Neural cell (in vitro differentiated cells): ENCODE measurements around the gene MYBPC1. TPM values are rescaled to one million over a fixed set of nuclear protein-coding genes. Genes with fewer than 3 reads are reported as not detected.

Experiments
- H2AFZ ChIP-seq: fragments of 200-600, 300-800 bp; sonication (generic), shearing (Covaris generic); 2 replicates; pipeline ENCODE4 v1.6.0; 2014; ENCODE audit warnings: low read depth, mild to moderate bottlenecking, antibody characterized with exemption, low read length, moderate library complexity
- H3F3A ChIP-seq: fragments of 200-600 bp; shearing (Covaris generic); 2 replicates; pipeline ENCODE4 v1.6.1; 2016; ENCODE audit warnings: mild to moderate bottlenecking, moderate library complexity, mixed read lengths, antibody characterized with exemption, low read length; ENCODE audit not compliant: insufficient read depth, poor library complexity, severe bottlenecking
- H3K27ac ChIP-seq: fragments of 200-600, 300-800 bp; sonication (generic), shearing (Covaris generic); 2 replicates; pipeline ENCODE4 v1.5.1; 2014; ENCODE audit warnings: mild to moderate bottlenecking, low read length, moderate library complexity
- H3K27me3 ChIP-seq: fragments of 300-800, 200-600 bp; sonication (generic), shearing (Covaris generic); 2 replicates; pipeline ENCODE4 v1.6.0; 2014; ENCODE audit warnings: mild to moderate bottlenecking, low read depth, low read length, moderate library complexity; ENCODE audit not compliant: insufficient read depth
- H3K36me3 ChIP-seq: fragments of 300-800, 200-600 bp; sonication (generic), shearing (Covaris generic); 2 replicates; pipeline ENCODE4 v1.5.1; 2014; ENCODE audit warnings: mild to moderate bottlenecking, antibody characterized with exemption, low read length, moderate library complexity; ENCODE audit not compliant: insufficient read depth
- H3K4me2 ChIP-seq: fragments of 300-800, 200-600 bp; sonication (generic), shearing (Covaris generic); 2 replicates; pipeline ENCODE4 v1.6.0; 2014; ENCODE audit warnings: mild to moderate bottlenecking, low read length
- H3K4me3 ChIP-seq: fragments of 300-800, 200-600 bp; sonication (generic), shearing (Covaris generic); 2 replicates; pipeline ENCODE4 v1.5.1; 2014; ENCODE audit warnings: mild to moderate bottlenecking, low read length, moderate library complexity
- H3K79me2 ChIP-seq: fragments of 200-600 bp; shearing (Covaris generic); replicated peaks from 2 replicates; pipeline ENCODE4 v1.6.0; 2014; ENCODE audit warnings: mild to moderate bottlenecking, low read length, moderate library complexity; ENCODE audit not compliant: insufficient read depth
- H3K9ac ChIP-seq: fragments of 300-800, 200-600 bp; sonication (generic), shearing (Covaris generic); 2 replicates; pipeline ENCODE4 v1.6.1; 2016; ENCODE audit warnings: mild to moderate bottlenecking, low read length, mixed read lengths
- H3K9me2 ChIP-seq: fragments of 200-600 bp; shearing (Covaris generic); 2 replicates; pipeline ENCODE4 v1.6.1; 2016; ENCODE audit warnings: mild to moderate bottlenecking, low read length, mixed read lengths; ENCODE audit not compliant: insufficient read depth
- H3K9me3 ChIP-seq: fragments of 200-600, 300-800 bp; sonication (generic), shearing (Covaris generic); 2 replicates; pipeline ENCODE4 v1.6.1; 2016; ENCODE audit warnings: mild to moderate bottlenecking, mixed run types, low read length, moderate library complexity, mixed read lengths
- H4K20me1 ChIP-seq: fragments of 200-600 bp; shearing (Covaris generic); 2 replicates; pipeline ENCODE4 v1.6.1; 2016; ENCODE audit warnings: mild to moderate bottlenecking, mixed run types; ENCODE audit not compliant: insufficient read depth
- EP300 ChIP-seq: fragments of 450-650 bp; conservative IDR thresholded peaks from 2 replicates; pipeline ENCODE4 v1.6.1; 2014; ENCODE audit warnings: antibody characterized with exemption, mild to moderate bottlenecking, moderate library complexity; ENCODE audit not compliant: poor library complexity, severe bottlenecking
- EZH2 ChIP-seq: fragments of 200-600, 300-800 bp; shearing (Covaris generic), sonication (generic); IDR thresholded peaks from 2 replicates; pipeline ENCODE4 v1.6.1; 2014; ENCODE audit warnings: antibody characterized with exemption, low read length, borderline replicate concordance, mild to moderate bottlenecking; ENCODE audit not compliant: insufficient read depth, poor library complexity, severe bottlenecking
- MXI1 ChIP-seq: fragments of 450-650 bp; conservative IDR thresholded peaks from 2 replicates; pipeline ENCODE4 v1.6.1; 2014; ENCODE audit warnings: antibody characterized with exemption, mild to moderate bottlenecking; ENCODE audit not compliant: poor library complexity, severe bottlenecking
- POLR2AphosphoS5 ChIP-seq: IDR thresholded peaks from 2 replicates; pipeline ENCODE4 v1.6.1; 2012
- RAD21 ChIP-seq: fragments of 450-650 bp; conservative IDR thresholded peaks from 2 replicates; pipeline ENCODE4 v1.6.1; 2014; ENCODE audit warnings: antibody characterized with exemption, mild to moderate bottlenecking, moderate library complexity
- SMC3 ChIP-seq: fragments of 450-650 bp; conservative IDR thresholded peaks from 2 replicates; pipeline ENCODE4 v1.6.1; 2014; ENCODE audit warnings: antibody characterized with exemption, mild to moderate bottlenecking, moderate library complexity; ENCODE audit not compliant: poor library complexity
- TAF1 ChIP-seq: IDR thresholded peaks from 2 replicates; pipeline ENCODE4 v1.6.1; 2012; ENCODE audit warnings: low read depth
- polyA plus RNA-seq: library from polyadenylated mRNA; depleted of rRNA; stranded (reverse); fragments of >200 nt; gene quantifications from 2 replicates; pipeline ENCODE4 v1.2.3, GENCODE V29; 2014
- TF ChIP-seq, protein P1 (sequence below): fragments of 450-650 bp; IDR thresholded peaks from 2 replicates; pipeline ENCODE4 v1.5.1; 2014; ENCODE audit warnings: antibody characterized with exemption, mild to moderate bottlenecking, moderate library complexity; ENCODE audit not compliant: poor library complexity, severe bottlenecking
- TF ChIP-seq, protein P2 (sequence below): IDR thresholded peaks from 2 replicates; pipeline ENCODE4 v1.6.1; 2012; ENCODE audit warnings: borderline replicate concordance

The MYBPC1 gene
- polyA plus RNA-seq, 1 donor from 2014 or later = not detected

DNA sequence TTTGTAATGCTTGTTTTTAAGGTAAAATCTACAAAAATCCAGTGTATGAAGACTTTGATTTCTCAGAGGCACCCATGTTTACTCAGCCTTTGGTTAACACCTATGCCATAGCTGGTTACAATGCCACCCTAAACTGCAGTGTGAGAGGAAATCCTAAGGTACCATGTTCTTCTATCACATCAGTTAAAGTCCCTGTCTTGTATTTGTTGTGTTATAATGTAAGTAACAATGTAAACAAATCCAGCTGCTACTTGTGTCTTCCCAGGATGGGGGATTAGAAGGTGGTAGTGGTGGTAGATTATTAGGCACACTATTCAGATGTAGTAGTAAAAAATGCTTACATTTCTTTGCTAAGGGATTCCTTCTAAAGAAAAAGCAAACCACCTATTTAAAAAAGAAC, 83.3 kb downstream of the MYBPC1 start:
- H3K36me3 ChIP-seq = no peaks in the 10 kb centered on the region
- H3K9me2 ChIP-seq = no peaks in the 10 kb centered on the region
- no peaks in the 10 kb centered on the region for H3K27me3 ChIP-seq
- H2AFZ ChIP-seq = no peak overlapping the region
- no peaks in the 10 kb centered on the region for H3K9me3 ChIP-seq
- no peaks in the 10 kb centered on the region for H3F3A ChIP-seq
- no peaks in the 10 kb centered on the region for H4K20me1 ChIP-seq
- H3K4me2 ChIP-seq = no peak overlapping the region
- H3K4me3 ChIP-seq = no peak overlapping the region
- no peaks in the 10 kb centered on the region for H3K79me2 ChIP-seq
- no peak for TF ChIP-seq MXI1
- TF ChIP-seq, protein P1, sequence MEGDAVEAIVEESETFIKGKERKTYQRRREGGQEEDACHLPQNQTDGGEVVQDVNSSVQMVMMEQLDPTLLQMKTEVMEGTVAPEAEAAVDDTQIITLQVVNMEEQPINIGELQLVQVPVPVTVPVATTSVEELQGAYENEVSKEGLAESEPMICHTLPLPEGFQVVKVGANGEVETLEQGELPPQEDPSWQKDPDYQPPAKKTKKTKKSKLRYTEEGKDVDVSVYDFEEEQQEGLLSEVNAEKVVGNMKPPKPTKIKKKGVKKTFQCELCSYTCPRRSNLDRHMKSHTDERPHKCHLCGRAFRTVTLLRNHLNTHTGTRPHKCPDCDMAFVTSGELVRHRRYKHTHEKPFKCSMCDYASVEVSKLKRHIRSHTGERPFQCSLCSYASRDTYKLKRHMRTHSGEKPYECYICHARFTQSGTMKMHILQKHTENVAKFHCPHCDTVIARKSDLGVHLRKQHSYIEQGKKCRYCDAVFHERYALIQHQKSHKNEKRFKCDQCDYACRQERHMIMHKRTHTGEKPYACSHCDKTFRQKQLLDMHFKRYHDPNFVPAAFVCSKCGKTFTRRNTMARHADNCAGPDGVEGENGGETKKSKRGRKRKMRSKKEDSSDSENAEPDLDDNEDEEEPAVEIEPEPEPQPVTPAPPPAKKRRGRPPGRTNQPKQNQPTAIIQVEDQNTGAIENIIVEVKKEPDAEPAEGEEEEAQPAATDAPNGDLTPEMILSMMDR = no peak
- TF ChIP-seq TAF1 = no peak
- TF ChIP-seq EP300 = no peak
- TF ChIP-seq, protein P2, sequence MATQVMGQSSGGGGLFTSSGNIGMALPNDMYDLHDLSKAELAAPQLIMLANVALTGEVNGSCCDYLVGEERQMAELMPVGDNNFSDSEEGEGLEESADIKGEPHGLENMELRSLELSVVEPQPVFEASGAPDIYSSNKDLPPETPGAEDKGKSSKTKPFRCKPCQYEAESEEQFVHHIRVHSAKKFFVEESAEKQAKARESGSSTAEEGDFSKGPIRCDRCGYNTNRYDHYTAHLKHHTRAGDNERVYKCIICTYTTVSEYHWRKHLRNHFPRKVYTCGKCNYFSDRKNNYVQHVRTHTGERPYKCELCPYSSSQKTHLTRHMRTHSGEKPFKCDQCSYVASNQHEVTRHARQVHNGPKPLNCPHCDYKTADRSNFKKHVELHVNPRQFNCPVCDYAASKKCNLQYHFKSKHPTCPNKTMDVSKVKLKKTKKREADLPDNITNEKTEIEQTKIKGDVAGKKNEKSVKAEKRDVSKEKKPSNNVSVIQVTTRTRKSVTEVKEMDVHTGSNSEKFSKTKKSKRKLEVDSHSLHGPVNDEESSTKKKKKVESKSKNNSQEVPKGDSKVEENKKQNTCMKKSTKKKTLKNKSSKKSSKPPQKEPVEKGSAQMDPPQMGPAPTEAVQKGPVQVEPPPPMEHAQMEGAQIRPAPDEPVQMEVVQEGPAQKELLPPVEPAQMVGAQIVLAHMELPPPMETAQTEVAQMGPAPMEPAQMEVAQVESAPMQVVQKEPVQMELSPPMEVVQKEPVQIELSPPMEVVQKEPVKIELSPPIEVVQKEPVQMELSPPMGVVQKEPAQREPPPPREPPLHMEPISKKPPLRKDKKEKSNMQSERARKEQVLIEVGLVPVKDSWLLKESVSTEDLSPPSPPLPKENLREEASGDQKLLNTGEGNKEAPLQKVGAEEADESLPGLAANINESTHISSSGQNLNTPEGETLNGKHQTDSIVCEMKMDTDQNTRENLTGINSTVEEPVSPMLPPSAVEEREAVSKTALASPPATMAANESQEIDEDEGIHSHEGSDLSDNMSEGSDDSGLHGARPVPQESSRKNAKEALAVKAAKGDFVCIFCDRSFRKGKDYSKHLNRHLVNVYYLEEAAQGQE = no peak
- no peak for TF ChIP-seq RAD21
- TF ChIP-seq SMC3 = no peak
- no peak for TF ChIP-seq POLR2AphosphoS5
- TF ChIP-seq EZH2 = no peak
- no peak overlapping the region for H3K9ac ChIP-seq
- no peak overlapping the region for H3K27ac ChIP-seq

DNA sequence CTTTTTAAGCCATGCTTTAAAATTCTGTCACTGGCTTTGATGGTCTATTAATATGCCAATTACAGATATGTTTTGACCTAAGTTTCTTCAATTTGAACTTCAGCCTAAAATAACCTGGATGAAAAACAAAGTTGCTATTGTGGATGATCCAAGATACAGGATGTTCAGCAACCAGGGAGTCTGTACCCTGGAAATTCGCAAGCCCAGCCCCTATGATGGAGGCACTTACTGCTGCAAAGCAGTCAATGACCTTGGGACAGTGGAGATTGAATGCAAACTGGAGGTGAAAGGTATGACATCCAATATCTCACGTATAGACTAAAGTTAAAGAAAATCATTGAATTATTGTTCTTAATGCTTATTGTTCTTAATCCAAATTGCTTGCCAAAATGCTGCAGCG, 85.5 kb downstream of the MYBPC1 start:
- H3K79me2 ChIP-seq = no peaks in the 10 kb centered on the region
- H3K9ac ChIP-seq = no peak overlapping the region
- H3K27ac ChIP-seq = no peak overlapping the region
- H3K36me3 ChIP-seq = no peaks in the 10 kb centered on the region
- H4K20me1 ChIP-seq = no peaks in the 10 kb centered on the region
- no peaks in the 10 kb centered on the region for H3F3A ChIP-seq
- no peaks in the 10 kb centered on the region for H3K27me3 ChIP-seq
- H3K9me3 ChIP-seq = no peaks in the 10 kb centered on the region
- no peak overlapping the region for H3K4me3 ChIP-seq
- H3K4me2 ChIP-seq = no peak overlapping the region
- no peak for TF ChIP-seq TAF1
- TF ChIP-seq POLR2AphosphoS5 = no peak
- TF ChIP-seq MXI1 = no peak
- TF ChIP-seq, protein P2 = no peak
- TF ChIP-seq EZH2 = no peak
- TF ChIP-seq EP300 = no peak
- TF ChIP-seq RAD21 = no peak
- no peak for TF ChIP-seq SMC3
- TF ChIP-seq, protein P1 = no peak
- no peak overlapping the region for H2AFZ ChIP-seq
- no peaks in the 10 kb centered on the region for H3K9me2 ChIP-seq
